Testis (tissue), 2 donors: Measurements from ENCODE around the gene PER1.

ENCODE experiments used
- CTCF ChIP-seq, 3 experiments: fragments of 450-650 bp in 2 of 3; fragments of 200-600 bp in 1 of 3; sonication (generic) in 1 of 3; IDR thresholded peaks; one replicate each; pipeline ENCODE4 v1.5.1; 2016 to 2019; ENCODE audit warnings: antibody characterized with exemption in 3 of 3, mild to moderate bottlenecking in 2 of 3, moderate library complexity in 1 of 3
- POLR2A ChIP-seq: fragments of 450-650 bp; IDR thresholded peaks from one replicate; pipeline ENCODE4 v1.6.1; 2017; ENCODE audit warnings: antibody characterized with exemption, mild to moderate bottlenecking, moderate library complexity

GRCh38 chr17:8110907-8111306 is 41.3 kb downstream of the PER1 start:
- TF ChIP-seq CTCF (IDR thresholded peaks at IDR 0.05) = no peak
- TF ChIP-seq POLR2A = no peak
